G401 (cell line): ENCODE measurements around the gene MAPKAP1. TPM values are rescaled to one million over a fixed set of nuclear protein-coding genes. Genes with fewer than 3 reads are reported as not detected.

ENCODE experiments used
- DNase-seq: peaks from one replicate; pipeline ENCODE4 v3.0.0-alpha.2; 2015; ENCODE audit warnings: low spot score
- in situ Hi-C: cut with HindIII; loops from 2 replicates; pipeline ENCODE4 v1.10.0; 2016; ENCODE audit warnings: low sequenced_read_pairs, mixed read lengths
- total RNA-seq: library from RNA; depleted of rRNA; stranded (reverse); fragments of >200 nt; shearing (Covaris generic); gene quantifications from 2 replicates; pipeline ENCODE4 v1.2.3, GENCODE V29; 2014

The MAPKAP1 gene
- total RNA-seq, 1 experiment from 2014 or later = 113 TPM

DNA sequence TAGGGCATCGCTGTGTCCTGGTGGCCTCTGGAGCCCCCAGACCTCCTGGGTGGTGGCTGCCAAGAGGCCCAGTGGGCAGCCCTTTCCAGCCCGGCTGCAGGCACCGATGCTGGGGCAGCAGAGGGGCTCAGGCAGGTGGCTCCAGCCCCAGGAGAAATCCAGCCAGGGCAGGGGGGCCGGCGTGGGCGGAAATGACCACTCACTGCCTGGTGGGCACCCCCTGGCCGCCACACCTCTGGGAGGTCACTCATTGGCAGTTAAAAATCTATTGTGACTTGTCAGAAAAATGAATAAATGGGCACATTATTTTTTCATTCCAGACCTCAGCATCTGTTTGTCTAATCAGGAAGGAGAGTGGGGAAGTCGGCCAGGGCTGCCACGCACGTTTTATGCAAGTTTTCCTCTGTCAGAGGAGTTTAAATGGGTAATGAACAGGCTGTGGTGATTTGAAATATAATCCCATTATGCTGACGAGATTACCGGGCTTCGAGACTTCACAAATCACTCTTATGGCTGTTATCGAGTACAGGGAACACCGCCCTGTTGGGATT is 273.5 kb downstream of the MAPKAP1 start:
- in situ Hi-C loops = no loop called here
- DNase-seq = no peak

DNA sequence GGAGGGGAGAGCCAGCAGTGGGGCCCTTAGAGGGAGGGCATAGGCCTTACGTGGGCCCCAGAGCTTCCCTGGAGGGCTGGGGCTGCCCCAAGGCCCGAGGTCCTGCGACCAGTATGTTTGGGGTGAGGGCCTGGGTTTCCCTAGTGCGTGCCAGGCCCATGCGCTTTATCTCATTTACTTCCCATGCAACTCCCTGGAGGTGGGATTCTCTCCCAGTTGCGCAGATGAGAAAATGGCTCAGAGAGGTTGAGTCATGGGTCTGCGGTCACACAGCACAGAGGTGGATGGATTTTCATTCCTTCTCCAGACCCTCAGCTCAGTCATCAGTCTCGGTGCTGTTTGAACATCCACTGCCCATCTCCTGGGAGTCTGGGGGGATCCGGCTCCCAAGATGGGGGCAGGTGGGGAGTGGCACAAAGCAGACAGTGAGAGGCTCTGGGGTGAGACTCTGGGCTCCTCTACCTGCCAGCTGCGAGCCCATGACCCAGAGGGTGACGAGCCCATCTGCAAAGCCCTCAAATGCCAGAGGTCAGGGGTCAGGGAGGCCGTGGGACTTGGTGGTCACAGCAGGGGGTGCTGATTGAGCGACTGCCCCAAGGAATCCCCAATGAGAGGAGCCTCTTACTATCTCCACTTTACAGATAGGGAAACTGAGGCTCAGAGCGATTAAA is 274.2 kb downstream of the MAPKAP1 start:
- in situ Hi-C loops = no loop called here
- DNase-seq = no peak

DNA sequence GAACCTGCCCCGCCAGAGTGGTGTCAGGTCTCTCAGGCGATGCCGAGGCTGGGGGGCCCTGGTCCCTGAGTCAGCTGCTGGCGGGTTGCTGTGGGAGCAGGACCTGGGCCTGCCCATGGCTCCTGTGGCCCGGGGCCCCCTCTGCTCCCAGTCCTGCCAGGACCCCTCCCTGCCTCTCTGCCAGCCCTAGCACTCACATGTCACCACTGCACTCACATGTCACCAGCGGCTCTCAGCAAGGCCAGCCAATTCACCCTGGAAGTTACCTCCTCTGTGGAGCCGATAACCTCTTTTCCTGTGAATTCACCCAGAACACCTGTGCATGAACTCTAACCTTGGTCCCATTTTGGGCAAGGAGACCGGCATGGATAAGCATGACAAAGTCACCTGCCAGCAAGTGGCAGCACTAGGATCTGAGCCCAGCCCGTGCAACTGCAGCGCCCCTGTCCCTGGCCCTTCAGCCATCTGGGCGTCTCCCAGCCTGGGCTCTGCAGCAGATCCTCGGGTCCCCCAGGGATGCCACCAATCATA is 275.2 kb downstream of the MAPKAP1 start:
- in situ Hi-C loops = no loop called here
- no peak for DNase-seq

DNA sequence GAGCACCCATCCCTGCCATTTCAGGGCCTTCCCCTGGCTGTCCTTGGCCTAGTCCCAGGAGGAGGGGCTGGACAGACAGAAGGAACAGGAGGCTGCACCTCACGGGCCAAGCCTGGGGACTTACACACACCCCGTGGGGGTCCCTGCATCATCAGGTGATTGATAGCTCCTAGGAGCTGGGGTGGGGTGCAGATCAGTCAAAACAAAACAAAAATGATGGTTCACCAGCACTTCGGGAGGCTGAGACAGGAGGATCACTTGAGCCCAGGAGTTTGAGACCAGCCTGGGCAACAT is 276.0 kb downstream of the MAPKAP1 start:
- DNase-seq = no peak
- in situ Hi-C loops = no loop called here

DNA sequence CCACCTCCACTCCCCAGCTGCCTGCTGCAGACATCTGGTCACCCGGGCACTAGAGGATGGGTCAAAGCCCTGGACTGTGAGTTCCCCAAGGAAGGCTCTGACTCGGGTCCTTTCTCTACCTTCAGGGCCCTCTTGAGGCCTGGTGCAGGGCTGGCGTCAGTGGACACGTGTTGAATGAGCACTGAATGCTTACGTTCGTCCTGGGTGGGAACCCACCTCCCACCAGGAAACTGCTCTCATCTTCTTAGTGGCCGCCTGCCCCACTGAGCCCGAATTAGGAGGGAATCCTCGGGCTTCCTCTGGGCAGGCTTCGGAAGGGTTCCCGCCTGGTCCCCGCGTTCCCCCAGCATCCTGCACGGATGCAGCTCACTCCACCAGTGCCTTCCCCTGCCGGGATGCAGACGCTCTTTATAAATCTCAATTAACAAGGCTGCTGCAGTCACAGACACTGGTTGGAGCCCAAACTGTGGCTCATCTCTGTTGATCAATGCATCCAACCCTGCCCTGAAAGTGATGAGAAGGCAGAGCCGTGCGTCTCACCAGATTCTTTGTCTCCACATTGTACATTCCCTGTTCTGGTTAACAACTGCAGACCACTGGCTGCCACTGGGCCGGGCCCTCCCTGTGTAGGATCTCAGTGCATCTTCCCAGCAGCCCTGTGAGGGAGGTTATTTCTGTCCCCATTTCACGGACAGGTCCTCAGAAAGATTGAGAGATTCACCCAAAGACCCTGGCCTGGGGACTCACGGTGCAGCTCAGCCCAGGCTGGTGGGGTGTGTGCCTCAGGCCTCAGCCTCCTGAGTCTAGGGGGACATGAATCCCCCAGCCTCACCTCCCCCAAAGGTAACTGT is 276.6 kb downstream of the MAPKAP1 start:
- in situ Hi-C loops = no loop called here
- no peak for DNase-seq

DNA sequence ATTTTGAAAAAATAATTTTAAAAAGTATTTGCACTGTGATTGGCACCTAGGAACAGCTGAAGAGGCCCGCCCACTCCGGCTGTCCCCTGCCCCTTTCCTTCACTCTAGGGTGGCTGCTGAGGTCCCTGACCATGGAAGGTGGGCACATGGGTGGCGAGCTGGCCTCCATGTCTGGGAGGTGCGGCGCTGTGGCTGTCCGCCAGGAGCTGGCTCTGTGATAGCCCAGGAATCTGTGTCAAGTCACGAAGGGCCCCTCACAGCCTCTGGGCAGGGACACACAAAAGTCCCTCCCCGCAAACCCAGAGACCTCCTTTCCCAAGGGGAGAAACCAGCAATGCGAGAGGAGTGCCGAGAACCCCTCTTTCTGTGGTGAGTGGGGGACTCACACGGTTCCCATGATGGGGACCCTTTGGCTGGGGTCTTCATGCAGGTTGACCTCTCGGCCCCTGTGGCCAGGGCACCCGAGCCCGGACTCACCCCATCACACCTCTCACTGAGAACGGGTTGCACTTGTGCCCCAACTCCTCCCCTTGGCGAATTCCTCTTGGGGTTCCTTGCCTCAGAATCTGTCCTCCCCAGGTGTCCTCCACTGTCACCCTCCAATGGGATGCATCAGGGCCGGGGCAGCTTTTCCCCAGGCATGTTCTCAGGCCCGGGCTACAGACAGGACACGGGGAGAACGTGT is 277.4 kb downstream of the MAPKAP1 start:
- no peak for DNase-seq
- in situ Hi-C loops = no loop called here

DNA sequence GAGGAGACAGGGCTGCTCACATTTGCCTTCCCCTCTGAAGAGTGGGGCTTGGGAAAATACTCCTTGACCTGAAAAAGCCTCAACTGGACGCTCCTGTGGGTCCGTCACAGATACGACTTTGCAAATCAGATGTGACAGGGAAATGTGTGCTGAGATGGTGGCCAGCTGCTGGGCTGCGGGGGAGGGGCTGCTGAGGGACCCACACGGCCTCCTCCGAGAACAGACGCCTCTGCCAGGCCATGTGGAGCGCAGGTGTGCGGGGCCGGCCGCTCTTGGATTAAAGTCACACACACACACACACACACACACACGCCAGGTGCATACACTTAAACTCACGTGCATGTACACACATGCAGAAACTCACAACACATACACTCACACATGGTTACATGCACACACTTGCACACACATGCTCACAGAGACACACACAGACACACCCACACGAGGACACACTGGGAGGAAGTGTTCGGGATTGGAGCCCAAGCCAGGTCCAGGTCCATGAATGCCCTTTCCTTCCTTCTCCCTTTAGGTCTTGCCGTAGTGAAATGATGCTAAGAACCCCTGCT is 278.0 kb downstream of the MAPKAP1 start:
- DNase-seq = no peak
- in situ Hi-C loops = no loop called here

DNA sequence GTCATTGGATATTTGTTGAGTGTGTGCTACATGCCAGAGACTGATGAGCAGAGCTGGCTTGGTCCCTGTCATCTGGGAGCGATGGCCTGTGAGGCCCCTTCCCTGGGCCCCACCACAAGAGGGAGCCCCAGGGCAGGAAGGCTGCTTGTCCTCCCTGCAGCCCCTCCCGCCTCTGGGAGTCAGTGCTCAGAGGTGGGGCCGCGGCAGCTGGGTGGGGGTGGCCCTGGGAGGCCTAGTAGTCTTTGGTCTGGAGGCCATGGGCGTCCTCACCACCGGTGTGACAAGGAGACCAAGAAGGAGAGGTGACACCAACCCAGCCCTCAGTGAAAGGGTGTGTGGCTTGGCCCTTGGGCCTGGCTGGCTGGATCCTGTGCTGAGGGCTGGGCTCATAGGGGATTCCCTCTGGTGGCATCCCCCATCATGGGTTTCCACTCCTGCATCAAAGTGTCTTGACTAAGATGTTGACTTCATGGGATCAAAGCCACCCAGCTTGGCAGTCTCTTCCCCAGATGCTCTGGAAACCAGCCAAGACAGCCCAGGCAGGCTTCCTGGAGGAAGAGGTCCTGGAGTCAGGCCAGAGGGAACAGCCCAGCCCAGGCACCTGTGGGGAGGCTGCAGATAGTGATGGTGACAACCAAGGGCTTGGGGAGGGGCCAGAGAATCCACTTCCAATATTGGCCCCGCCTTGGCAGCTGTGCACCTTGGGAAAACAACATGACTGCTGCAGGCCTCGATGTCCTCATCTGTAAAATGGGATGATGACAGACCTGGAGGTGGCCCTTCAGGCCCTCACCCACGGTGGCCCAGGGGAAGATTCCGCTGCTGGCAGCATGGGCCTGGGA is 278.7 kb downstream of the MAPKAP1 start:
- in situ Hi-C loops = no loop called here
- no peak for DNase-seq

DNA sequence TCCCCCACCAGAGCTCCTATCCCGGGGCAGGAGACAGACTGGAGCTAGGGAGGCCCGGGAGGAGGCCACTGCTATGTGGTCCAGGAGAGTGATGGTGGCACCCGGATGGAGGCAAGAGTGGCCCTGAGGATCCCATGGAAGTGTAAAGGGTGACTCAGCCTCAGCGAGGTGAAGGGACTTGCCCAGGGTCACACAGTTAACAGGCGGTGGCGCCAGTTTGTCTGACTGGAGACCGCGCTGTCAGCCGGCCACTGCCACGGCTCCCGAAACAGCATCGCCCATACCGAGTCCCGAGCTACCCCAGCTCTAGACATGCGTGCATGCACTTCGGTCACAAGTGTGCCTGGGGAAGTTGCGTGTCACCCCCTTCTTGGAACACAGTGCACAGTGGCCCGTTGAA is 279.5 kb downstream of the MAPKAP1 start:
- DNase-seq = no peak
- in situ Hi-C loops = no loop called here

DNA sequence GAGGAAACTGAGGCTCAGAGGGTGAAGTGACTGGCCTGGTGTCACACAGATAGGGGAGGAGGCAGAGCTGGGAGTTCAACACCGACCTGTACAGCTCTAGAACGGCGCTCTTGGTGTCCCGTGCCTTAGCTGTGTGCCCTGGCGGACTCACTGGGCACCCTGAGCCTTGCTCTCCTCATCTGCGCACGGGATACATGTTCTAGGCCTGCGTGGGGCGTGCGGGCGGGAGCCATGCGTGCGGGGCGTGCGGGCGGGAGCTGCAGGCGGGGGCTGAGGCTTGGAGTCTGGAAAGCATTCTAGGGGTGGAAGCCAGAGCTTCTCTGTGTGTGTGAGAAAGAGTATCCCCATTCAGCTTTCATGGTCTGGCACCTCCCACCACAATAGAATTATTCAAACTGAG is 280.1 kb downstream of the MAPKAP1 start:
- DNase-seq = no peak
- in situ Hi-C loops = no loop called here

DNA sequence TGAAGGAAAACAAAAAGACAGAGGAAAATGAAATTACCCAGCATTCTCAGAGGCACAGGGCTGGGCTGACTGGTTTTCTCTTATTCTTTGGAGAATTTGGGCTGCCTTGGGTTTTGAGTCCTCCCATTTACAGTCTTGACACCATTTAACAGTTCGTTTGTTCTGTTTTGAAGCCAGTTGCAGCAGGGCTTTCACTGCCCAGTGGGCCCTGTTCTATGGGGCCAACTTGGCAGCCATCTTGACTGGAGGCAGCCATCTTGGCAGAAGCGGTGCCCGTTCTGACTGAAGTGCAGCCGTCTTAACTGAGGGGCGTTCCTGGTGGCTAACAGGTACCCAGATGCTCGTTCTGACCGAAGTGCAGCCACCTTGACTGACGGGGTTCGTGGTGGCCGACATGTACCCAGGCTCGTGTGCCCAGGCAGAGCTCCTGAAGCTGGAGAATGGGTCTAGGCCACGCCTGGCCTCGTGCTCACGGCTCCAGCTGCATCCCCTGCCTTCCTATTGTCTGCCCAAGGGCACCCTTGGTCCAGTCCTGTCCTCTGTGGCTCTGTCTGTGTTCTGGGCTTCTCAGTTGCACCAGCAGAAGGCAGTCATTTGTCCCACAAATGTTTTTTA is 281.0 kb downstream of the MAPKAP1 start:
- in situ Hi-C loops = no loop called here
- no peak for DNase-seq

DNA sequence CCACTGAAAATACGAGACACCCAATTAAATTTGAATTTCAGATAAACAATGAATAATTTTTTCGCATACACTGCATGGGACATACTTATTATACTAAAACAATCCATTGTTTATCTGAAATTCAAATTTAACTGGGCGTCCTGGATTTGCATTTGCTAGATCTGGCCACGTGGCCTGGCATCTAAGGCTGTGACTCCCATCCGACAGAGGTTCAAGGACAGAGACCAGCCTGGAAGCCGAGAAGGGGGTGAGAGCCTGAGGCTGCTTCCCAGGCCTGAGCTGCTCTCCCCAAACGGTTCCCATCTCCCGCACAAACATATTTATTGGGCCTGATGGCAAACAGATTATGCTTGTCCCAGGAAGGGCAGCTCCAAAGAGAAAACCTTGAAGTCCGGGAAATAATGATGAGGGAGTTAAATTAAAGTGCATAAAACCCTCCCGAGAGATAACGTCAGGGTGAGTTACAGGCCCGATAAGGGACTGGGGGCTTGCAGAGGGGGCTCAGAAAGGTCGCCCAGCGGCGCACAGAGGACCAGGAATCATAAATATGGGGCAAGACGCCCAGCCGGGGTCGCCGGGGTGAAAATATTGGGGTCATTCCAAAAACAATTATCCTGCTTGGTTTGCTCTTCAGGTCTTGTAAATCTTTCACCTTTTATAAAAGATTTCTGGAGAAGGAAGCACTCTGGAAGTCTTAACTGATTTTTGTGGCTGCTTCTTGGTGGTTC is 281.7 kb downstream of the MAPKAP1 start:
- in situ Hi-C loops = no loop called here
- no peak for DNase-seq

DNA sequence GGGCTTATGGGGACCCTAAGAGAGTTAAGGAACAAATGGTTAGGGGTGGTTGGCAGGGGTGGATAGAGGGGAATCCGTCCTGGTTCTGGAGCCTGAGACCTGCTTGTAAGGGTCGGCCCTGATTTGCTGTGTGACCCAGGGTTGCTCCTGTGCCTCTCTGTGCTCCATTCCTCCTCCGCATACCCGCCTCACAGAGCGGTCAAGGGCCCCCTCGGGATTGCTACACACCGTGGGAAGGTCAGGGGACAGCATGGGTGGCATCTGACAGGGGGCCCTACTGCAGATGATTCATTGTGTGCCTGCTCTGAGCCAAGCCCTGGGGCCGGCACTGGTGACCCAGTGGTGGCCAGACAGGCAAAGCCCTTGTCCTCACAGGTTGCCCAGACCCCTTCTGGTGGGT is 283.0 kb downstream of the MAPKAP1 start:
- DNase-seq = no peak

DNA sequence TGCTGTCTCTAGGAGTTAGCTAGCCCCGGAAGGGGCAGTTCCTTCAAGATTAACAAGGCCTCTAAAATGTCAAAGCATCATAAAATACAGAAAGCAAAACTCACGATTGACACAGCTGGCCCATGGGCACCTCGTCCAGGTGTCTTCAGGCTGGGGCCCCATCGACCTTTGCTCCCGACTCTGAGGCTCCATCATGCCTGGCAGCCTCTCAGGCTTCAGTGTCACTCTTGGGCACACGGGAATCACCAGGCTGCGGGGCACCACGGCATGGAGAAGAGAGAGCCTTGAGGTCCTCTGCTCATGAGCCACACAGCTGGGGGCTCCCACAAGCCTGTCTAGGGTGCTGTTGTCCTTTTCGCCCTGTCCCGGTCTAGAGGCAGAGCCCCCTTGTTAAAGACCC is 284.2 kb downstream of the MAPKAP1 start:
- in situ Hi-C loops = no loop called here
- no peak for DNase-seq

More for the DNA sequence above, 283.0 kb downstream of the MAPKAP1 start:
- in situ Hi-C loops = no loop called here

DNA sequence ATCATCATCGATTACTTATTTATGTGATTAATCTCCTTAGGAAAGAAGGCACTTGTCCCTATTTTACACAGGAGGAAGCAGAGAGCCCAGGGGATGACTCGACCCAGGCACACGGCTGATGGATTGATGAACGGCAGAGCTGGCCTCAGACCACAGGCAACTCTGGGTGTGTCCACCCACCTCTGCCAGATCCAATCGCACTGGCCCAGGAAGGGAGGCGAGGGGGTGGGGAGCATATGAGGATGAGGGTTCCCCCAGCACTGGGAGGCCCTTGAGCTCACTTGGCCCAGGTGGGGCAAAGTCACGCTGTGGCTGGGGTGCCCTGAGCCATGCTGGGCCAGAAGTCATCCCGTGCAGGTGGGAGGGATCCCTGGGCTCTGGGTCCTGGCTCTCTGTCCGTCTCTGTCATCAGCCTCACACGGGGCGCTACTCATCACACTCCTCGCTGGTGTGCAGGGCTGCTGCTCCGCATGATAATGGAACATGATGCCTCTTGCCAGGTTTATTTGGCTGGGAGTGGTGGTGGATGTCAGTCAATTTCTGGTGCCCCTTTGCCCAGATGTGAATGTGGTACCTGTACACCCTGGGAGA is 285.3 kb downstream of the MAPKAP1 start:
- DNase-seq = no peak
- in situ Hi-C loops = no loop called here

DNA sequence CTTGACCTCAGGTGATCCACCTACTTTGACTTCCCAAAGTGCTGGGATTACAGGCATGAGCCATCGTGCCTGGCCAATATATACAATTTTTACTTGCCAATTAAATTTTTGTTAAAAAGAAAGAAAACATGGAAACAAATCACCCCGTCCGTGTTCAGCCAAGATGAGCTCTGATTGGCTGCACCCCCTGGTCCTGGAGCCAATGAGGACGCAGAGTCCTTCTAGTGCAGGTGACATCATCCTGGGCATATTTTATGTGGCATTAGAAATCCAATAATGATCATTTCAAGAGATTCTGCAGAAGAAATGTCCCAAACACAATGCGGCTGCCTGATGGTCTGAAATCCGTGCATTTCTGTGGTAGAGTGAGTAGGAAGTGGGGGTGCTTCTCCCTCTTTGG is 285.8 kb downstream of the MAPKAP1 start:
- in situ Hi-C loops = no loop called here

DNA sequence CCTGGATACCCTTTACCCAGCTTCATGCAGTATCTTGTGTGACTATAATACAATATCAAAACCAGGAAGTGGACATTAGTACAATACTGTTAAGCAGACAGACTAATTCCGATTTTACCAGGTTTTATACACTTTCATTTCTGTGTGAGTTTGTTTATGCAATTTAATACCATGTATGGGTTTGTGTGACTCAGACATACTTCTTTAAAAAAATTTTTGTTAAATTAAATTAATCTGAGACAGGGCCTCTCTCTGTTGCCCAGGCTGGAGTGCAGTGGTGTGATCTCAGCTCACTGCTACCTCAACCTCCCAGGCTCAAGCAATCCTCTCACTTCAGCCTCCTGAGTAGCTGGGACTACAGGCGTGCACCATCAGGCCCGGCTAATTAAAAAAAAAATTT is 288.6 kb downstream of the MAPKAP1 start:
- in situ Hi-C loops = no loop called here

More for the DNA sequence above, 285.8 kb downstream of the MAPKAP1 start:
- DNase-seq = no peak

More for the DNA sequence above, 288.6 kb downstream of the MAPKAP1 start:
- no peak for DNase-seq
